HG02763 (cell line): ENCODE data around the gene EGFL7.

Experiments used
- ATAC-seq: cut with Tn5 transposase; IDR thresholded peaks from one replicate; pipeline ENCODE4 v1.9.1; 2021; ENCODE audit warnings: mild to moderate bottlenecking, moderate library complexity; ENCODE audit not compliant: unreplicated experiment

The EGFL7 gene

GRCh38 chr9:136658849-136659535 lies 3.7 kb upstream of the EGFL7 start:
- no peak for ATAC-seq

- no peak for ATAC-seq
Measured at GRCh38 chr9:136659861-136660784, 2.6 kb upstream of the EGFL7 start.

- no peak for ATAC-seq
Measured at GRCh38 chr9:136660971-136661550, 1.7 kb upstream of the EGFL7 start.

GRCh38 chr9:136661641-136662325 lies 933 bp upstream of the EGFL7 start:
- no peak for ATAC-seq

- no peak for ATAC-seq
Measured at GRCh38 chr9:136662326-136662655, 425 bp upstream of the EGFL7 start.

- no peak for ATAC-seq
Measured at GRCh38 chr9:136664000-136664915, 1.5 kb downstream of the EGFL7 start.

- ATAC-seq = no peak
Measured at GRCh38 chr9:136665111-136665703, 2.5 kb downstream of the EGFL7 start.

GRCh38 chr9:136665704-136666371 lies 3.1 kb downstream of the EGFL7 start:
- ATAC-seq = no peak

- no peak for ATAC-seq
Measured at GRCh38 chr9:136666372-136667213, 3.9 kb downstream of the EGFL7 start.

GRCh38 chr9:136667214-136667939 lies 4.7 kb downstream of the EGFL7 start:
- no peak for ATAC-seq

GRCh38 chr9:136667940-136668760 lies 5.4 kb downstream of the EGFL7 start:
- ATAC-seq = no peak

- no peak for ATAC-seq
Measured at GRCh38 chr9:136668983-136669790, 6.5 kb downstream of the EGFL7 start.

GRCh38 chr9:136669791-136670464 lies 7.2 kb downstream of the EGFL7 start:
- ATAC-seq = no peak

- no peak for ATAC-seq
Measured at GRCh38 chr9:136670576-136671253, 8.0 kb downstream of the EGFL7 start.

- ATAC-seq = no peak
Measured at GRCh38 chr9:136671254-136671614, 8.5 kb downstream of the EGFL7 start.
